Tibial nerve (tissue), 4 donors: ENCODE data around the gene SERPINA7. TPM values are rescaled to one million over a fixed set of nuclear protein-coding genes. Genes with fewer than 3 reads are reported as not detected.

ENCODE experiments used
- DNase-seq, 2 donors: peaks; one replicate each; pipeline ENCODE4 v3.0.0-alpha.2; 2019; ENCODE audit warnings: low spot score in 2 of 2
- H3K27ac ChIP-seq, 4 donors: fragments of 200-600 bp; sonication (generic) in 3 of 4; one replicate each; pipeline ENCODE4 v1.5.1; 2017 to 2019; ENCODE audit warnings: mild to moderate bottlenecking in 1 of 4
- H3K27me3 ChIP-seq, 2 donors: fragments of 200-600 bp; sonication (generic) in 1 of 2; one replicate each; pipeline versions ENCODE4 v1.5.1 to v1.6.0; 2017 to 2019
- H3K36me3 ChIP-seq, 3 donors: fragments of 200-600 bp; sonication (generic); one replicate each; pipeline ENCODE4 v1.5.1; 2018 to 2019
- H3K4me1 ChIP-seq, 4 donors: fragments of 200-600 bp; sonication (generic) in 3 of 4; one replicate each; pipeline ENCODE4 v1.5.1; 2017 to 2019
- H3K4me3 ChIP-seq, 4 donors: fragments of 200-600 bp; sonication (generic) in 3 of 4; one replicate each; pipeline ENCODE4 v1.5.1; 2017 to 2019; ENCODE audit warnings: mild to moderate bottlenecking in 1 of 4, moderate library complexity in 1 of 4
- H3K9me3 ChIP-seq, 4 donors: fragments of 200-600 bp; sonication (generic) in 3 of 4; one replicate each; pipeline ENCODE4 v1.5.1; 2017 to 2019
- CTCF ChIP-seq, 5 experiments: fragments of 200-600 bp in 3 of 5; fragments of 450-650 bp in 2 of 5; sonication (generic) in 3 of 5; IDR thresholded peaks; one replicate each; pipeline ENCODE4 v1.5.1; 2016 to 2019; ENCODE audit warnings: antibody characterized with exemption in 5 of 5, mild to moderate bottlenecking in 3 of 5, moderate library complexity in 2 of 5
- EP300 ChIP-seq, 2 donors: sonication (generic); formaldehyde crosslinking; IDR thresholded peaks; one replicate each; pipeline ENCODE4 v1.6.1; 2017; ENCODE audit warnings: antibody characterized with exemption in 2 of 2, mild to moderate bottlenecking in 1 of 2
- POLR2A ChIP-seq, 2 donors: fragments of 450-650 bp; IDR thresholded peaks; one replicate each; pipeline ENCODE4 v1.6.1; 2017; ENCODE audit warnings: antibody characterized with exemption in 2 of 2, mild to moderate bottlenecking in 2 of 2, moderate library complexity in 2 of 2
- WGBS, 2 donors: methylation state at CpG; one replicate each; pipeline ENCODE4 v1.1.5; 2018; 5-methylcytosine and 5-hydroxymethylcytosine counted together
- total RNA-seq, 4 donors: library from RNA; depleted of rRNA; stranded (reverse); fragments of >200 nt; gene quantifications; one replicate each; pipeline ENCODE4 v1.1.0, GENCODE V29; 2016

Gene SERPINA7
- total RNA-seq, 4 donors from 2014 or later, result not detected

GRCh38 chrX:106039920-106040319 lies 1.4 kb upstream of the SERPINA7 start:
- Histone ChIP-seq H3K27ac (no peak overlapping the region), H3K36me3 (no peaks in the 10 kb centered on the region), H3K4me3 (no peak overlapping the region), H3K9me3 (no peaks in the 10 kb centered on the region), H3K27me3 (peaks cover 0 to 8% of the 10 kb centered on the region in 2 donors), H3K4me1 (no peaks in the 10 kb centered on the region)
- DNase-seq, result no peak
- TF ChIP-seq CTCF (IDR thresholded peaks at IDR 0.05), result peak in 1 of 5 experiments; percentile 5
- TF ChIP-seq EP300 (IDR thresholded peaks at IDR 0.05), result no peak
- 36 to 73% methylated on average over 2 of the region's 2 CpGs for WGBS, 2 donors

- WGBS, 2 donors, result 95 to 100% methylated on average over 1 of the region's 1 CpG
- no peaks in the 10 kb centered on the region for H3K4me1 ChIP-seq
Observed at GRCh38 chrX:106037835-106038473, 573 bp downstream of the SERPINA7 start.

GRCh38 chrX:106036716-106037115 lies 1.8 kb downstream of the SERPINA7 start:
- no peaks in the 10 kb centered on the region for H3K36me3 ChIP-seq

More at GRCh38 chrX:106037835-106038473, 573 bp downstream of the SERPINA7 start:
- Histone ChIP-seq H3K27me3 (peaks cover 0 to 5% of the 10 kb centered on the region in 2 donors), H3K4me3 (no peak overlapping the region), H3K27ac (no peak overlapping the region), H3K36me3 (no peaks in the 10 kb centered on the region), H3K9me3 (no peaks in the 10 kb centered on the region)
- TF ChIP-seq CTCF (IDR thresholded peaks at IDR 0.05), result no peak
- no peak for TF ChIP-seq POLR2A (IDR thresholded peaks at IDR 0.05)
- no peak for TF ChIP-seq EP300 (IDR thresholded peaks at IDR 0.05)
- DNase-seq, result no peak

GRCh38 chrX:106035064-106035463 lies 3.5 kb downstream of the SERPINA7 start:
- Histone ChIP-seq H3K9me3 (no peaks in the 10 kb centered on the region), H3K27ac (no peak overlapping the region), H3K4me3 (no peak overlapping the region), H3K36me3 (no peaks in the 10 kb centered on the region), H3K4me1 (no peaks in the 10 kb centered on the region), H3K27me3 (peaks cover 0 to 12% of the 10 kb centered on the region in 2 donors)
- TF ChIP-seq CTCF (IDR thresholded peaks at IDR 0.05) (no peak), EP300 (IDR thresholded peaks at IDR 0.05) (no peak)
- no peak for DNase-seq
- WGBS, 2 donors, result 79 to 81% methylated on average over 2 of the region's 2 CpGs

More at GRCh38 chrX:106036716-106037115, 1.8 kb downstream of the SERPINA7 start:
- TF ChIP-seq CTCF (IDR thresholded peaks at IDR 0.05), result no peak
- 79 to 100% methylated on average over 1 of the region's 1 CpG for WGBS, 2 donors
- no peak overlapping the region for H3K27ac ChIP-seq
- DNase-seq, result no peak
- peaks cover 0 to 8% of the 10 kb centered on the region in 2 donors for H3K27me3 ChIP-seq
- no peaks in the 10 kb centered on the region for H3K4me1 ChIP-seq
- H3K9me3 ChIP-seq, result no peaks in the 10 kb centered on the region
- H3K4me3 ChIP-seq, result no peak overlapping the region

GRCh38 chrX:106023947-106024346 lies 14.6 kb downstream of the SERPINA7 start:
- H3K4me3 ChIP-seq, result no peak overlapping the region

More at GRCh38 chrX:106023947-106024346, 14.6 kb downstream of the SERPINA7 start:
- Histone ChIP-seq H3K4me1 (no peaks in the 10 kb centered on the region), H3K27ac (no peak overlapping the region), H3K9me3 (no peaks in the 10 kb centered on the region), H3K27me3 (peaks cover 0 to 15% of the 10 kb centered on the region in 2 donors), H3K36me3 (no peaks in the 10 kb centered on the region)
- DNase-seq, result no peak
- WGBS, 2 donors, result 83 to 90% methylated on average over 4 of the region's 4 CpGs
- TF ChIP-seq POLR2A (IDR thresholded peaks at IDR 0.05) (no peak), EP300 (IDR thresholded peaks at IDR 0.05) (no peak), CTCF (IDR thresholded peaks at IDR 0.05) (no peak)
